ENCODE data around the gene RFX3. TPM values are rescaled to one million over a fixed set of nuclear protein-coding genes. Genes with fewer than 3 reads are reported as not detected.

The RFX3 gene
- total and polyA plus RNA-seq, 12 donors = 1.4 to 14.2 (median 5.5) TPM

DNA sequence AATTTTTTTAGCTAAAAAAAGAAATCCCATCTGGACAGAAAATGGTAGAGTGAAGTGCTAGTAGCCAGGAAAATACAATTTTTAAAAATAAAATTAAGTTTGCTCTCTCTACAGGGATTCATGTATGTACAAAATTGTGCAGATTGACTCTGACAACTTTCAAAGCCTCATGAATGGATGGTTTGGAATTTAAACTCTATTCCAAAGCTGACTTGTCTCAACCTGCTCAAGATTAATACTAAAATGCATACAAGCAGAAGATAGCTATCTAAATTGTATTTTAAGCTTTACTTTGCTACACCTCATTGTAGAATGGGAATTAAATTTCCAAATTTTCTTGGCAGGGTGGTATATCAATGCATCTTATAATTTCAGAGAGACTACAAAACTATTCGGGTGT lies 257.6 kb downstream of the RFX3 start:
- intact Hi-C loops (cut with DNase I) = no loop called here
- WGBS, 4 donors = 89 to 98% (median 93%) methylated on average over 1 of the region's 1 CpG

DNA sequence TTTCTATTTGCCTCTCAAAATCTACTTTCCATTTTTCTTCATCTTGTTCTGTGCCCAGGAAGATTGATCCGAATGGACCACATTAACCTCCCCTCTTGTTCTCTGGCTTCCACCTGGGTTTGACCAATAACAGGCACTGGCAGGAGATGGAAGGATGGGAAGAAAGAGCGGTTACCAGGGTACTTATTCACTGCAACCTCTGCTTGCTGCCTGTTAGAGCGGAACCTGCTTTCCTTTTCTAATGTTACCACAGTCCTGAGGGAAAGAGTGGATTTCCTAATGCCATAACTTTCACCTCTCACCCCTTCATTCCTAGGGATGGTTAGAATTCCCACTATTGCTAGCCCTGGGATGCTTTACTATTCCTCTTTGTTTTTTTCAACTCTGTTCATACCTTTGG lies 262.1 kb downstream of the RFX3 start:
- no peak overlapping the region for H3K27ac ChIP-seq
- no peaks in the 10 kb centered on the region for H3K9me3 ChIP-seq (replicated peaks in 1 of 3)
- TF ChIP-seq POLR2A (IDR thresholded peaks at IDR 0.05) = no peak
- TF ChIP-seq, protein P1, sequence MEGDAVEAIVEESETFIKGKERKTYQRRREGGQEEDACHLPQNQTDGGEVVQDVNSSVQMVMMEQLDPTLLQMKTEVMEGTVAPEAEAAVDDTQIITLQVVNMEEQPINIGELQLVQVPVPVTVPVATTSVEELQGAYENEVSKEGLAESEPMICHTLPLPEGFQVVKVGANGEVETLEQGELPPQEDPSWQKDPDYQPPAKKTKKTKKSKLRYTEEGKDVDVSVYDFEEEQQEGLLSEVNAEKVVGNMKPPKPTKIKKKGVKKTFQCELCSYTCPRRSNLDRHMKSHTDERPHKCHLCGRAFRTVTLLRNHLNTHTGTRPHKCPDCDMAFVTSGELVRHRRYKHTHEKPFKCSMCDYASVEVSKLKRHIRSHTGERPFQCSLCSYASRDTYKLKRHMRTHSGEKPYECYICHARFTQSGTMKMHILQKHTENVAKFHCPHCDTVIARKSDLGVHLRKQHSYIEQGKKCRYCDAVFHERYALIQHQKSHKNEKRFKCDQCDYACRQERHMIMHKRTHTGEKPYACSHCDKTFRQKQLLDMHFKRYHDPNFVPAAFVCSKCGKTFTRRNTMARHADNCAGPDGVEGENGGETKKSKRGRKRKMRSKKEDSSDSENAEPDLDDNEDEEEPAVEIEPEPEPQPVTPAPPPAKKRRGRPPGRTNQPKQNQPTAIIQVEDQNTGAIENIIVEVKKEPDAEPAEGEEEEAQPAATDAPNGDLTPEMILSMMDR (IDR thresholded peaks at IDR 0.05) = no peak
- 96 to 99% (median 96%) methylated on average over 3 of the region's 3 CpGs for WGBS, 4 donors
- no peaks in the 10 kb centered on the region for H3K27me3 ChIP-seq
- no peaks in the 10 kb centered on the region for H3K4me1 ChIP-seq (replicated peaks in 1 of 2)
- H3K4me3 ChIP-seq = no peak overlapping the region
- intact Hi-C loops (cut with DNase I) = no loop called here
- no peak for DNase-seq
- H3K36me3 ChIP-seq (replicated peaks in 1 of 2) = no peaks in the 10 kb centered on the region

More for the DNA sequence above, 257.6 kb downstream of the RFX3 start:
- Histone ChIP-seq H3K27ac (no peak overlapping the region), H3K36me3 (replicated peaks in 1 of 2) (no peaks in the 10 kb centered on the region), H3K4me1 (replicated peaks in 1 of 2) (no peaks in the 10 kb centered on the region), H3K4me3 (no peak overlapping the region), H3K27me3 (no peaks in the 10 kb centered on the region), H3K9me3 (replicated peaks in 1 of 3) (no peaks in the 10 kb centered on the region)
- TF ChIP-seq, protein P1 (IDR thresholded peaks at IDR 0.05) = no peak
- TF ChIP-seq POLR2A (IDR thresholded peaks at IDR 0.05) = no peak
- no peak for DNase-seq

DNA sequence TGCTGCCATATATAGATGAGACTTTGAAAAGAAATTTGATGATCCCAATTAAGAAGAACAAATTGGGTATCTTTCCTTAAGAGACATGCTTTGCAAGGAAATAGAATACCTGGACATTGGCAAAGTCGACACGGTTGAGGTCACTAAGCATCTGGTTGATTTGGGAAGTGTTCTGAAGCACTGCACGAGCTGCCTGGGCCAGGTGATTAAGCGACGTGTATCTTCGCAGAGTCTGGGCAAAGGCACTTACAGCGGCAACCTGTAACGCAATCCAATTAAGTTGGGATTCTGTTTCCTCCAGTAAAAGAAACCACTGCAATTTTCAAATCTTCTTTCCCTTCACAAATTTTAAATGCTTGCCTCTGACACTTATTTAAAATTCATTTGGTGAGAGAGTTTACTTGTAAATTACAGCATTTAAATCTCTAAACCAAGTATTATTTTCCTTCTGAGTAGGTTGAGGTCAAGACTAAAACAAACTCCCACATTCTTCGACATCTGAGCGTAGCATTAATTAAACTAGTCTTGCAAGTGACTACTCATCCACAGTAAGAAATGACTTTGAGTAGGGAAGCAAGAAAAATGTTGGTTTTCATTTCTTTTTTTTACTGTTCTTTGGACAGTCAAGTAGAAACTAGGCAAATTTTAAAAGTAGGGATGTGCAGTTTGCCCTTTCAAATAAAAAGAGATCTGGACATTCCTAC lies 262.8 kb downstream of the RFX3 start:
- intact Hi-C loops (cut with DNase I) = no loop called here
- Histone ChIP-seq H3K9me3 (replicated peaks in 1 of 3) (no peaks in the 10 kb centered on the region), H3K27me3 (no peaks in the 10 kb centered on the region), H3K27ac (no peak overlapping the region), H3K4me3 (no peak overlapping the region), H3K36me3 (replicated peaks in 1 of 2) (no peaks in the 10 kb centered on the region), H3K4me1 (replicated peaks in 1 of 2) (no peaks in the 10 kb centered on the region)
- TF ChIP-seq, protein P1 (IDR thresholded peaks at IDR 0.05) = no peak
- no peak for TF ChIP-seq POLR2A (IDR thresholded peaks at IDR 0.05)
- DNase-seq = no peak
- 91 to 95% (median 94%) methylated on average over 10 of the region's 10 CpGs for WGBS, 4 donors

GRCh38 chr9:3261484-3261883 lies 264.3 kb downstream of the RFX3 start:
- intact Hi-C loops (cut with DNase I) = no loop called here
- Histone ChIP-seq H3K9me3 (replicated peaks in 1 of 3) (no peaks in the 10 kb centered on the region), H3K27me3 (no peaks in the 10 kb centered on the region), H3K4me1 (replicated peaks in 1 of 2) (no peaks in the 10 kb centered on the region), H3K4me3 (no peak overlapping the region), H3K36me3 (replicated peaks in 1 of 2) (peaks cover 0 to 5% of the 10 kb centered on the region in 2 donors), H3K27ac (no peak overlapping the region)
- no peak for DNase-seq
- TF ChIP-seq, protein P1 (IDR thresholded peaks at IDR 0.05) = no peak
- TF ChIP-seq POLR2A (IDR thresholded peaks at IDR 0.05) = no peak
- 96 to 98% (median 96%) methylated on average over 5 of the region's 5 CpGs for WGBS, 4 donors

Data from adrenal gland (tissue), 12 donors.